ENCODE measurements around the gene CAB39. TPM values are rescaled to one million over a fixed set of nuclear protein-coding genes. Genes with fewer than 3 reads are reported as not detected.

CAB39 gene
- total and polyA plus RNA-seq, 2 of the 8 experiments (the other 6 are each of a cell fraction or from before 2014, with no cell fraction given): 16.4 to 50.5 TPM

DNA sequence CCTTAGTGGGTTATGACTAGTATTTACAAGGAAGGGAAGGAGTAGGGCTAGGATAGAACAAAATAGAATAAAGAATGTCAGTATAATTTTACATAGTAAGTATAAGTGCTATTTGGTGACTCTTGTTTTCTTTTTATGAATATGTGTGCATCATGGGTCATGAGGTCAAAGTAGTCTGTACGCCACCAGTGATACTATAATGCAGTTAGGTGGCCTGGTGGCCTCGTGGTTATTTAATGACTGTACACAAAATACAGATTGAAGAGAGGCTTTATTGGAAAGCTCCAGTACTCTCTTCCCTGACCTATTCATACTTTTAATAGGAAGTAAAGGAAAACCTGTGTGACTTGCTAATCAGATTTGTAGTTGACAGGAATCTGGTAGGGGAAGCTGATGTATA lies 27.3 kb downstream of the CAB39 start:
- no peak for FAIRE-seq
- WGBS, 2 experiments (ENCODE audit: extremely low coverage in 1 of 2, insufficient coverage in 1 of 2, insufficient read length in 1 of 2, insufficient replicate concordance in 2 of 2, low coverage in 1 of 2, low lambda C conversion rate in 2 of 2, missing lambda C conversion rate in 1 of 2): 89% methylated on average over 2 of the region's 2 CpGs; no CpG with 5 or more reads in 1 of the 2 experiments

More for the DNA sequence above, 27.3 kb downstream of the CAB39 start:
- Histone ChIP-seq H3K23me2 (ENCODE audit: low read depth, low read length) (no peaks in the 10 kb centered on the region), H4K91ac (replicated peaks; ENCODE audit: insufficient read length, low read length) (no peak overlapping the region), H2BK20ac (ENCODE audit: low read length) (no peak overlapping the region), H3K27ac (ENCODE audit: low read depth, low read length) (no peak overlapping the region), H4K5ac (ENCODE audit: insufficient read length, low read depth, low read length) (no peak overlapping the region), H2BK120ac (replicated peaks; ENCODE audit: low read depth, low read length) (no peak overlapping the region), H3K27me3 (replicated peaks in 1 of 4; ENCODE audit: control insufficient read depth in 3 of 4, extremely low read depth in 1 of 4, insufficient read depth in 3 of 4, low read length in 3 of 4) (no peaks in the 10 kb centered on the region), H3K36me3 (ENCODE audit: control insufficient read depth in 2 of 4, insufficient read depth in 4 of 4, low read length in 3 of 4) (no peaks in the 10 kb centered on the region), H3K18ac (ENCODE audit: extremely low read depth, low read length) (no peak overlapping the region), H3K4me3 (ENCODE audit: extremely low read depth in 1 of 4, insufficient read depth in 2 of 4, low read depth in 3 of 4, low read length in 4 of 4) (no peak overlapping the region), H2AFZ (ENCODE audit: low read length) (no peak overlapping the region), H4K20me1 (replicated peaks in 1 of 2; ENCODE audit: control insufficient read depth in 1 of 2, insufficient read depth in 2 of 2, low read length in 2 of 2) (peaks cover 1 to 2% of the 10 kb centered on the region in 2 experiments), H3K23ac (ENCODE audit: insufficient read length) (no peak overlapping the region), H2BK12ac (ENCODE audit: low read depth, low read length) (no peak overlapping the region), H2AK5ac (ENCODE audit: low read depth, low read length) (no peak overlapping the region), H2BK5ac (ENCODE audit: low read depth, low read length) (no peak overlapping the region), H3K79me1 (ENCODE audit: low read depth, low read length) (no peaks in the 10 kb centered on the region; the same call in 1 of the 2 replicates), H3K4ac (replicated peaks; ENCODE audit: insufficient read length, low read depth, low read length) (no peak overlapping the region), H3K56ac (replicated peaks; ENCODE audit: insufficient read length, low read depth, low read length) (no peak overlapping the region), H3K4me1 (replicated peaks in 1 of 4; ENCODE audit: control insufficient read depth in 3 of 4, insufficient read depth in 4 of 4, low read length in 3 of 4) (peaks cover 0 to 2% (median 1%) of the 10 kb centered on the region in 4 experiments; a peak in 2 of 7 replicates), H3K9me3 (ENCODE audit: insufficient read depth in 2 of 2, low read depth in 1 of 2, low read length in 1 of 2) (no peaks in the 10 kb centered on the region), H4K8ac (ENCODE audit: extremely low read depth, insufficient read depth, low read length) (no peak overlapping the region), H3K14ac (ENCODE audit: insufficient read length) (no peak overlapping the region), H3K79me2 (ENCODE audit: control insufficient read depth in 1 of 2, insufficient read depth in 2 of 2, low read length in 2 of 2) (peaks cover 4 to 72% of the 10 kb centered on the region in 2 experiments; a peak in 3 of 4 replicates), H2BK15ac (ENCODE audit: low read length) (no peak overlapping the region), H3K9ac (replicated peaks in 1 of 4; ENCODE audit: extremely low read depth in 1 of 4, low read depth in 3 of 4, low read length in 3 of 4) (no peak overlapping the region), H3K4me2 (ENCODE audit: insufficient read depth in 1 of 2, low read depth in 2 of 2, low read length in 2 of 2) (no peak overlapping the region)
- CTCF ChIA-PET (ENCODE audit: partially characterized antibody): interaction anchor here (1.3 to 2.6 kb wide), 3 partner anchors 17 to 60 kb away, joined by 4 to 8 read pairs (median 5); no protein-coding TSS in a partner anchor
- DNase-seq (ENCODE audit: low read depth in 1 of 2, low spot score in 2 of 2): no peak
- POLR2A ChIA-PET (ENCODE audit: partially characterized antibody): no interaction called here
- TF ChIP-seq EZH2 (IDR thresholded peaks at IDR 0.05; ENCODE audit: low read depth, low read length, severe bottlenecking): no peak

Data from H1 (cell line).